GM12873 (cell line): ENCODE measurements around the gene DDX51.

Experiments
- TF ChIP-seq, protein P1 (sequence below): IDR thresholded peaks from 2 replicates; pipeline ENCODE4 v1.5.1; 2012; ENCODE audit warnings: low read depth, mild to moderate bottlenecking, moderate library complexity, low read length, control low read depth; ENCODE audit not compliant: insufficient read depth; ENCODE audit errors: missing control alignments

The DDX51 gene

DNA sequence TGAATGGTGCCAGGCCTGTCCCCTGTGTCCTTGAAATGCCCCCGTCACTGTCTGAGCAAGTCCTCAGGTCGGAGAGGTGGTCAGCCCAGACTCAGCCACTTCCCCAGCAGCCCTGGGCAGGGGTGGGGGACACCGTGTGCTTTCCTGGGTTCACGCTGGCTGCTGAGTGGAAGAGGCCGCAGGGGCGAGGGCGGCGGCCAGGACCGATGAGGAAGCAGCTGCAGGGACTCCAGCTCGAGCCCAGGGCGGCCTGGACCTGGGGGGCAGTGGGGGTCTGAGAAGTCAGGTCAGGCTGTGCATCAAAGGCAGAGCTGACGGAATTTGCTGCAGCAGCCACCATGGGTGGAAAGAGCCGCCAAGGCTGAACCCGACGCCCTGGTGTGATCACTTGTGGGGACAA, 28.5 kb upstream of the DDX51 start:
- TF ChIP-seq, protein P1, sequence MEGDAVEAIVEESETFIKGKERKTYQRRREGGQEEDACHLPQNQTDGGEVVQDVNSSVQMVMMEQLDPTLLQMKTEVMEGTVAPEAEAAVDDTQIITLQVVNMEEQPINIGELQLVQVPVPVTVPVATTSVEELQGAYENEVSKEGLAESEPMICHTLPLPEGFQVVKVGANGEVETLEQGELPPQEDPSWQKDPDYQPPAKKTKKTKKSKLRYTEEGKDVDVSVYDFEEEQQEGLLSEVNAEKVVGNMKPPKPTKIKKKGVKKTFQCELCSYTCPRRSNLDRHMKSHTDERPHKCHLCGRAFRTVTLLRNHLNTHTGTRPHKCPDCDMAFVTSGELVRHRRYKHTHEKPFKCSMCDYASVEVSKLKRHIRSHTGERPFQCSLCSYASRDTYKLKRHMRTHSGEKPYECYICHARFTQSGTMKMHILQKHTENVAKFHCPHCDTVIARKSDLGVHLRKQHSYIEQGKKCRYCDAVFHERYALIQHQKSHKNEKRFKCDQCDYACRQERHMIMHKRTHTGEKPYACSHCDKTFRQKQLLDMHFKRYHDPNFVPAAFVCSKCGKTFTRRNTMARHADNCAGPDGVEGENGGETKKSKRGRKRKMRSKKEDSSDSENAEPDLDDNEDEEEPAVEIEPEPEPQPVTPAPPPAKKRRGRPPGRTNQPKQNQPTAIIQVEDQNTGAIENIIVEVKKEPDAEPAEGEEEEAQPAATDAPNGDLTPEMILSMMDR, result no peak

DNA sequence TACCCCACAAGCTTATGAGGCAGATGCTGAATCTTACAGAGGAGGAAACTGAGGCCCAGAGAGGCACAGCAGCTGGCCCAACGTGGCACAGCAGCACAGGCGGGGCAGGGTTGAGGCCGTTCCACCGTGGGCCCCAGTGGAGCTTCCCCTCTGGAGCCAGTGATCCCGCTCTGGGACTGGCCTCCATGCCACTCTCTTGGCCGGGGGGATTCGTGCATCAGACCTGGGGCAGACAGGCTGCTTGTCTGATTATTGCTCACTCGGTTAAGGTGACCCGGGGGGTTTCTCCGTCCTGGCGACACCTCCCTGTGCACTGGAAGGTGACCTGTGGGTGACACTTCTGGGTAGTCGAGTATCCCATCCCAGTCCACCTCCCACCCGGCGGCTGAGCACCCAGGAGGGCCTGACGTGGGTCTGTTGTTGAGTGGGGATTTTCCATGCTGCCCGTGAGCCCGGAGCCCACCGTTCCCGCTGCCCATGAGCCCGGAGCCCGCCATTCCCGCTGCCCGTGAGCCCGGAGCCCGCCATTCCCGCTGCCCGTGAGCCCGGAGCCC, 27.9 kb upstream of the DDX51 start:
- TF ChIP-seq, protein P1, result no peak

DNA sequence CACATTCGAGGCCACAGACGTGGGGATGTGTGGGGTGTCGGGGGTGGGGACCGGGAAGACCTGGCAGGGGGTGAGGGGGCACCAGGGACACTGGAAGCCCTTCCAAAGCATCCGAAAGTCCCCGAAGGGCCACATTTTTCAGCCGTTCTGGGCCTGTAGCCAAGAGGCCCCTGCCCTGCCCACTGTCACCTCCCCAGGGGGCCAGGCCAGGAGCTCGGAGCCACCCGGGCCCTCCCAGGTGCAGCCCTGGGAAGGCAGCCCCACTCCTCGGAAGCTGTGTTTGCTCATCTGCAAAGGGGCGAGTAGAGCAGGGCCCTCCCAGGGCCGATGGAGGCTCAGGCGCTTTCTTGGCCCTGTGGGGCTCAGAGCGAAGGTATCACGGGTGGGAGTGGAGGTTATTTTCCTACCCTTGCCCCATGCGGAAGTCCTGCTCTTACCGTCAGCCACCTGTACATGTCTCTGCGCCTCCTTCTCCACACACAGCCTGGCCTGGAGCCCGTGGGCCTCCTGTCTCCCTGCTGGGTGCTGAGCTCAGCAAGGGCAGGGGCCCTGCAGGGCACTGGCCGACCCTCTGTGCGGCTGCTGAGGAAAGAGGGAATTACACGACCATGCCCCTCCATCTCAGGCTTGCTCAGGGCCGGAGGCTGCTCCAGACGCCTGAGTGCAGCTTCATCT, 27.3 kb upstream of the DDX51 start:
- TF ChIP-seq, protein P1, result no peak

DNA sequence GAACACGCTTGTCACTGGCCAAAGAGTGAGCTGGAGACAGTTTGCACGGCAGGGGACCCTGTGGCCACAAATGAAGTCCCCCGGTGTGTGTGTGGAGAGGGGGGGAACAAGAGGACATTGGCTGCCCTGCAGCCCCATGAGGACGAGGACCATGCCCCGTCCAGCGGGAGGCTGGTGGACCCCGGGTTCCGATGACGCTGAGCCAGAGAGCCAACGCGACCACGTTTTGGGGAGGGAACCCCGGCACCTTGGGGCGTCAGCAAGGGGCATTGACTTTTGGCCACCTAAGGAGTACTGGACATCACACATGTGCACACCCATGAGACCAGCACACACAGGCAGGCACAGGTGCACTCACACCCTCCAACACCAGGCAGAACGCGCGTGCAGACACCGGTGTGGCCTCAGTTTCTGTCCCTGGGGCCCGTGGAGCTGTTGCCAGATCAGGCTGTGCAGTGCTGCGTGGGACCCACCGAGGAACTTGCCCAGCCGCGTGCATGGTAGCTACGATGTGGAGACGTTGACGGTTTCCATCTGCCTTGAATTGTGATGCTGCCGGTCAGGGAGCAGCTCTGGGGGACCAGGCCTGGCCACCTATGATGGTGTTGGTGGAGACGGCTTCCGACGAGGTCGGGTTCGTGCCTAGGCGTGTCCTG, 26.6 kb upstream of the DDX51 start:
- TF ChIP-seq, protein P1, result no peak

DNA sequence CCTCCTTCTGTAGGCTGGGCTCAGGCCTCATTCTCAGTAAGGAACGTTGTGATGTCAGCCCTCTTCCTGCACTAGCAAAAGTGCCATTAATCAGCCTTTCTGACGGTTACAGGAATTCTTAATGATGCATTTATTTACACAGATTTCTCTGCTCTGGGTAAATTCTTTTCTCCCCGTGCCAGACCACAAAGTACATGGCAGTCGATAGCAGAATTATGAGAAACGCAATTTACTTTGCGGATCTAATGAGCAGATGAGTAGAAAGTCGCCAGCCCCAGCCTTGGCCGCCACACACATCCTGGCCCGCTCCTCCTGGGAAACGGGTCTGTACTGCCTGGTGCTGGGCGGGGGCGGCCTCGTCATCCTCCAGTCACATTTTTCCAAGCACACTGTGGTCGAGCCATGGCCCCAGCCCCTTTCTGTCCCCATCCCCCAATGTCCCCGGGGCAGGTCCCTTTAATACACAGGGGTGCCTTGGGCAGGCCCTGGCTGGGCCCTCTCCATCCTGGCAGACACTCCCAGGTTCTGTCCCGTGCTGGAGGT, 26.0 kb upstream of the DDX51 start:
- TF ChIP-seq, protein P1, result no peak

DNA sequence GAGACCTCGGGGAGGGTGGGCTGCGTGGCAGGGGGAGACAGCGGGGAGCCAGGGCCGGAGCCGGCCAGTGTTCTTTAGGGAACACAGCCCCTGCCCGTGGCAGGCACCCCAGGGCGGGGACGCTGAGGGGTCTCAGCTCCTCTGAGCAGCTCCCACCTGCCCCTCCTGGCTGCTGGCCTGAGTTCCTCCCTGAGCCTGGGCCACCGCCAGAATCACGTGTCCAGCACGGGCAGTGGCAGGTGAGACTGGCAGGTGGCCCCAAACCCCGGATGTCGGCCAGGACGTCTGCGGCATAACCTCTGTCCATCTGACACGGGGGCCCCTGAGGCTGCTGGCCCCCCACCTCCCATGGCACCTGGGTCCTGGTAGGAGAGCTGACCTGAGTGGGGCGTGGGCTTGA, 25.3 kb upstream of the DDX51 start:
- TF ChIP-seq, protein P1, result no peak

DNA sequence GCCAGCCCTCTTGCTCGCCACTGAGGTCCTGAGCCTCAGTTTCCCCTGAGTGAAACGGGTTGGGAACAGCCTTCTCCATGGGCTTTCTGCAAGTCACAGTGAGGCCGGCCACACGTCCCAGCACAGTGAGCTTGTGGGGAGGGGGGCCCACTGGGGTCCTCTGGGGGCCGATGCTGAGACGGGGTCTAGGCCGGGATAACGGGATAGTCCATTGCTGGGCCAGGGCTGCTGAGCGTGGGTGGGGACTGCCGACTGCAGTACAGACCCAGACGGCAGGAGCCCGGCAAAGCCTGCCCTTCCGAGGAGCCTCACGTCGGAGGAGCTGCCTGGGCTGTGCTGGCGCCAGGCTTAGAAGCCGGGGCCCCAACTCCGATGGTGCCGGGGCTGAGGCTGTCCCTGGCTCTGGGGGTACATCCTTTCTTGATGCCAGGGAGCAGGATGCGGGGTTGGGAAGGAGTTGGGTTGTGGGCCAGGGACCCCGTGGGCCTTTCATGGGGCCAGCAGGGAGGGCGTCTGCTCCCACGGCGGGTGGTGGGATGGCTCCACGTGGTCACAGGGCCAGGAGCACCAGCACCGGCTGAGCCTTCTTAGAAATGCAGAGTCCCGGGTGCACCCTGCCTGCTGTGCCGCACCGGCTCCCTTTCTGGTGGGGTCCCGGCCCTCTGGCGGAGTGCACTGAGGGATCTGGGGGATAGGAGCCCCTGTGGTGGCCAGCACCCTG, 24.4 kb upstream of the DDX51 start:
- TF ChIP-seq, protein P1, result no peak
